ENCODE data around the gene DCXR. TPM values are rescaled to one million over a fixed set of nuclear protein-coding genes. Genes with fewer than 3 reads are reported as not detected.

The DCXR gene
- total RNA-seq, 4 donors from 2014 or later, result 89.1 to 162 (median 135) TPM

- 27 to 51% methylated on average over 11 to 19 of the region's 23 CpGs for WGBS, 2 donors
These were observed 834 bp downstream of the DCXR start for GRCh38 chr17:82036634-82037091.

GRCh38 chr17:82035956-82036633, 1.4 kb downstream of the DCXR start:
- DNase-seq, result no peak

More at GRCh38 chr17:82036634-82037091, 834 bp downstream of the DCXR start:
- H3K9me3 ChIP-seq, result no peaks in the 10 kb centered on the region
- H3K4me1 ChIP-seq, result peaks cover 22 to 56% (median 23%) of the 10 kb centered on the region in 3 donors
- H3K36me3 ChIP-seq, result peaks cover 0 to 20% (median 0%) of the 10 kb centered on the region in 3 donors
- peak overlapping the region; percentile 93 to 98 (median 96) for H3K27ac ChIP-seq
- no peak for DNase-seq
- TF ChIP-seq POLR2A (IDR thresholded peaks at IDR 0.05) (no peak), CTCF (IDR thresholded peaks at IDR 0.05) (no peak)
- intact Hi-C loops (cut with DNase I), result no loop called here
- peaks cover 0 to 7% (median 0%) of the 10 kb centered on the region in 4 donors for H3K27me3 ChIP-seq
- H3K4me3 ChIP-seq, result peak overlapping the region; percentile 53 to 82 (median 64)

GRCh38 chr17:82035488-82035887, 2.0 kb downstream of the DCXR start:
- TF ChIP-seq POLR2A (IDR thresholded peaks at IDR 0.05) (no peak), CTCF (IDR thresholded peaks at IDR 0.05) (no peak)
- peaks cover 0 to 20% (median 0%) of the 10 kb centered on the region in 3 donors for H3K36me3 ChIP-seq
- no peaks in the 10 kb centered on the region for H3K9me3 ChIP-seq
- intact Hi-C loops (cut with DNase I), result no loop called here
- no peak overlapping the region for H3K27ac ChIP-seq
- peaks cover 0 to 7% (median 0%) of the 10 kb centered on the region in 4 donors for H3K27me3 ChIP-seq
- DNase-seq, result no peak
- WGBS, 2 donors, result 79 to 89% methylated on average over 4 to 8 of the region's 8 CpGs
- peaks cover 22 to 64% (median 29%) of the 10 kb centered on the region in 3 donors for H3K4me1 ChIP-seq
- no peak overlapping the region for H3K4me3 ChIP-seq

More at GRCh38 chr17:82035956-82036633, 1.4 kb downstream of the DCXR start:
- peak overlapping the region; percentile 53 to 82 (median 64) for H3K4me3 ChIP-seq
- peak overlapping the region in 3 of 4 donors; percentile 94 to 98 (median 98) for H3K27ac ChIP-seq
- H3K36me3 ChIP-seq, result peaks cover 0 to 20% (median 0%) of the 10 kb centered on the region in 3 donors
- no peak for TF ChIP-seq CTCF (IDR thresholded peaks at IDR 0.05)
- TF ChIP-seq POLR2A (IDR thresholded peaks at IDR 0.05), result no peak
- H3K9me3 ChIP-seq, result no peaks in the 10 kb centered on the region
- H3K27me3 ChIP-seq, result peaks cover 0 to 7% (median 0%) of the 10 kb centered on the region in 4 donors
- intact Hi-C loops (cut with DNase I), result no loop called here
- peaks cover 22 to 58% (median 24%) of the 10 kb centered on the region in 3 donors for H3K4me1 ChIP-seq
- 76 to 90% methylated on average over 6 to 8 of the region's 20 CpGs for WGBS, 2 donors

GRCh38 chr17:82034371-82035011, 3.0 kb downstream of the DCXR start:
- Histone ChIP-seq H3K9me3 (no peaks in the 10 kb centered on the region), H3K36me3 (peaks cover 0 to 20% (median 0%) of the 10 kb centered on the region in 3 donors), H3K27ac (no peak overlapping the region), H3K27me3 (peaks cover 0 to 7% (median 0%) of the 10 kb centered on the region in 4 donors), H3K4me1 (peaks cover 31 to 74% (median 38%) of the 10 kb centered on the region in 3 donors), H3K4me3 (no peak overlapping the region)
- intact Hi-C loops (cut with DNase I), result no loop called here
- TF ChIP-seq POLR2A (IDR thresholded peaks at IDR 0.05), result no peak
- no peak for TF ChIP-seq CTCF (IDR thresholded peaks at IDR 0.05)
- DNase-seq, result no peak
- 77 to 88% methylated on average over 15 of the region's 23 CpGs for WGBS, 2 donors

All from esophagus squamous epithelium (tissue), 5 donors.